Gastrocnemius medialis (tissue), 4 donors: ENCODE measurements around the gene OBSCN.

Experiments
- CTCF ChIP-seq, 5 experiments: fragments of 450-650 bp in 3 of 5; fragments of 200-600 bp in 2 of 5; sonication (generic) in 2 of 5; IDR thresholded peaks in 4 of 5; conservative IDR thresholded peaks in 1 of 5; 1 replicate in 4 of 5; 2 replicates in 1 of 5; pipeline ENCODE4 v1.5.1; 2016 to 2019; ENCODE audit warnings: antibody characterized with exemption in 5 of 5, mild to moderate bottlenecking in 3 of 5, moderate library complexity in 3 of 5
- POLR2A ChIP-seq, 2 donors: fragments of 450-650 bp; IDR thresholded peaks; one replicate each; pipeline ENCODE4 v1.6.1; 2017; ENCODE audit warnings: antibody characterized with exemption in 2 of 2, mild to moderate bottlenecking in 2 of 2, moderate library complexity in 2 of 2

DNA sequence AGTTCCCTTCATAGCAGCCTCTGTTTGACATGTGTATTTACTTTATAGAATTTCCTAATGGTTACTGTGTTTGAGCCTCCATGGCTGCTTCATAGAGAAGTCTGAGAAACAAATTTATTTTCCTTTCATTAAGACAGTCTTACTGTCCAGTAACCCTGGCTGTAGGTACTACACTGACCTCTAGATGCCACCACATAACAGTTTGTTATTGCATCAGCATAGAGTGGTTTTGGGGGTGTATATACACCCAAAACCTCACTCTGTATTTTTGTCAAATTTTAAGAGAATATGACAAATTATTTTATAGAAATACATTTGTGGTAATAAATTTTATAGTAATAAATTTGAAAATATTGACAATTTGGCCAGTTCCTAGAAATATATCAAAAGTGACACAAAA is 57.3 kb downstream of the OBSCN start:
- TF ChIP-seq CTCF (IDR thresholded peaks at IDR 0.05 in 4 of 5, conservative IDR thresholded peaks at IDR 0.05 in 1 of 5) (no peak), POLR2A (IDR thresholded peaks at IDR 0.05) (no peak)
